GM12864 (cell line): ENCODE results near the gene CDH7.

Source experiments
- DNase-seq: peaks from one replicate; pipeline ENCODE4 v3.0.0-alpha.2; 2011; ENCODE audit warnings: low read depth
- H3K4me3 ChIP-seq: 2 replicates; pipeline ENCODE4 v1.5.1; 2011; ENCODE audit warnings: mild to moderate bottlenecking, low read depth, low read length, control low read depth
- TF ChIP-seq, protein P1 (sequence below): IDR thresholded peaks from 2 replicates; pipeline ENCODE4 v1.5.1; 2011; ENCODE audit warnings: low read depth, mild to moderate bottlenecking, moderate library complexity, low read length, control low read depth, inconsistent platforms; ENCODE audit errors: missing control alignments

Gene CDH7

DNA sequence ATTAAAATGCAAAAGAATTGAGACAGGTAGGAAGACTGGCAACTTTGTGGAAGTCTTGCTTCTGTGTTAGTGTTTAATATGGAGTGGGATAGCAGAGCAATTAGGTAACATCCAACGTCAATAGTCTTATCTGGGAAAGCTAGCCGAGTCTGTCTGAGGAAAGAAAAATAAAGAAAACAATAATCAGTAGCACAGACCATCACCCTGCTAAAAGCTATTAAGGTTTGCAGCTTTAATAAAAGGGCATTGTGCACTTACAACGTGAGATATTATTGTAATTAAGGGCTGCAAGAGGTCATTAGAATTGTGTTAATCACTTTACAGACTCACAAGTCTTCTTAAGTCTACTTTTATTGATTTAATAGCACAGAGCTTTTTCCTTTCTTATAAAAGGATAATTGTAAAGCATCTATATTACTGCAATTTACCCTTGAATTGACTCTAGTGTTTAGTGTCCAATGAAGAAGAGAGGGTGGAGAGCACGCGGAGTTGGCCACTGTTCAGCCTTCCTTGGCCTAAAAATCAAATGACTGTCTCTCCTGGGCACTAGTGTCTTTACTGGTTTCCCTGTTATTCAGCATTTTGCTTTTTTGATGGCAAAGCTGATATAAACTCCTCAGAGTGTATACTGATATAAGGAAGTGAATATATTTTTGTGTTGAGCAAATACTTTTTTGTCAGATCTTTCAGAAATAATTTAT is 2.0 kb downstream of the CDH7 start:
- no peak overlapping the region for H3K4me3 ChIP-seq
- DNase-seq = no peak
- TF ChIP-seq, protein P1, sequence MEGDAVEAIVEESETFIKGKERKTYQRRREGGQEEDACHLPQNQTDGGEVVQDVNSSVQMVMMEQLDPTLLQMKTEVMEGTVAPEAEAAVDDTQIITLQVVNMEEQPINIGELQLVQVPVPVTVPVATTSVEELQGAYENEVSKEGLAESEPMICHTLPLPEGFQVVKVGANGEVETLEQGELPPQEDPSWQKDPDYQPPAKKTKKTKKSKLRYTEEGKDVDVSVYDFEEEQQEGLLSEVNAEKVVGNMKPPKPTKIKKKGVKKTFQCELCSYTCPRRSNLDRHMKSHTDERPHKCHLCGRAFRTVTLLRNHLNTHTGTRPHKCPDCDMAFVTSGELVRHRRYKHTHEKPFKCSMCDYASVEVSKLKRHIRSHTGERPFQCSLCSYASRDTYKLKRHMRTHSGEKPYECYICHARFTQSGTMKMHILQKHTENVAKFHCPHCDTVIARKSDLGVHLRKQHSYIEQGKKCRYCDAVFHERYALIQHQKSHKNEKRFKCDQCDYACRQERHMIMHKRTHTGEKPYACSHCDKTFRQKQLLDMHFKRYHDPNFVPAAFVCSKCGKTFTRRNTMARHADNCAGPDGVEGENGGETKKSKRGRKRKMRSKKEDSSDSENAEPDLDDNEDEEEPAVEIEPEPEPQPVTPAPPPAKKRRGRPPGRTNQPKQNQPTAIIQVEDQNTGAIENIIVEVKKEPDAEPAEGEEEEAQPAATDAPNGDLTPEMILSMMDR = no peak

DNA sequence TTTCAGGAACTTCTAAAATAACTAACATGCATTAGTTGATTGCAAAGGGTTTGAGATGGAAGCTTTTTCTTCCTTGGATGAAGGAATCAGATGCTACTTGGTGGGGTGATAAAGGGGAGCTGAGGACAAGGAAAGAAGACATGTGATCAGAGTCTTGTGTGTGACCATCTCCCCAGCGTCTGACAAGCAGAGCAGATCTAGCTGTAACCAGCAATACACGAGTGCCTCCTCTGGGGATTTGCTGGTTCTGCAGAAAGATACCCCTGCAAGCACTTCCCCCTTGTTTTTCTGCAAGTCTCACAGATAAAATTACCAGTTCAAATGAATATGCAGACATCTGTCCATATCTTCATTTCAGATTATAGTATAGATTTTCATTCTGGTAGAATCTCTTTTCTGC is 2.7 kb downstream of the CDH7 start:
- no peak for DNase-seq
- H3K4me3 ChIP-seq = no peak overlapping the region
- TF ChIP-seq, protein P1 = peak; percentile 35

DNA sequence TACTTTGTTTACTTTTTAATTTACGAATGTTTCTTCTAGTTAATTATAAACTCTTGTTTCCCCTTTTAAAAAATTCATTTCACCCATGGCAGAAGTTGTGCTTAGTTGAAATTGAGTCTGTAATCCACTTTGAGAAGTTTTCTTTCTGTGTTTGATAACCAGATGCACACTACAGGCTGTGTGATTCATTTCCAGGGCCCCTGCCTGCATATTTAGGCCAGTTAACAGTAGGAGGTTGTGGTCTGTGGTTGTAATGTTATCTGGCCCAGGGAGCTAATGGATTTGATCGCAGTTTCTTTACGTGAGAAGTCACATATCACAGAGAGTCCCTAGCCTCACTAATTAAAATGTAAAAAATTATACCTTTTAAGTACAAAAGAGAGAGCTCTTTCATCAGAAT is 3.3 kb downstream of the CDH7 start:
- no peak overlapping the region for H3K4me3 ChIP-seq
- no peak for DNase-seq

DNA sequence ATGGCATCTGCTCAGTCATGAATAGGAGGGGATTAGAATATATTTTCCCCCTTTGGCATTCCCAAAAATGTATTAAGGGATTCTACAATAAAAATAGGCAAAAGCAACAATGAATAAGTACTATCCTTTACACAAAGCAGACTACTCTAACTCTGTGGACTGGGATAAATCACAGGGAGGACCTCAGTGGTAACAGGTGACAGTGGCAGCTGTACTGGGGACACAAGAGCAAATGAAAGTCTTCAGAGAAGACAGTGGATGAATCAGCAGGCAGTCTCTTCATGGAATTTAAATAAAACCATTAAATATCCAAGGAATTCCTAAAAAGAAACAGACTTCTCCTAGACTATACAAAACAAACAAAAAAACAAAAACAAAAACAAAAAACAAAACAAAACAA is 4.8 kb downstream of the CDH7 start:
- H3K4me3 ChIP-seq = no peak overlapping the region
- no peak for DNase-seq
- TF ChIP-seq, protein P1 = no peak

More for the DNA sequence above, 3.3 kb downstream of the CDH7 start:
- TF ChIP-seq, protein P1 = no peak

DNA sequence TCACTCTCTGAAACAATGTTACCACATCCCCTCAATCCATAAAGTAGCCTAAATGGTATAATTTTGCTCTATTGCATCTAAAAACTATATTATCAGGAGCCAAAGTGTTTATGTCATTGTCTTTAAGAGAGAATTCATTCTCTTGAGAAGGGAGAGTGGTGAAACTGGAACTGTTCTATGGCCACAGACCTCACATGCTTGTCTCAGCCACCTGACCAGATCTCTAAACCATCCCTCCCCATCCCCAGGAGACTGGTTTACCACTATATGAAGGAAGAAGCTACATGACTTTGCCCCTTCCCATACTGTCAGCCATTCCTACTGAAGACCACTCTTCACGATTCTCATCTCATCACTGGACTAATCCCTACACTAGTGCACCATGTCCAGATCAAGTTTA is 9.6 kb downstream of the CDH7 start:
- no peak overlapping the region for H3K4me3 ChIP-seq
- TF ChIP-seq, protein P1 = no peak
- DNase-seq = no peak

DNA sequence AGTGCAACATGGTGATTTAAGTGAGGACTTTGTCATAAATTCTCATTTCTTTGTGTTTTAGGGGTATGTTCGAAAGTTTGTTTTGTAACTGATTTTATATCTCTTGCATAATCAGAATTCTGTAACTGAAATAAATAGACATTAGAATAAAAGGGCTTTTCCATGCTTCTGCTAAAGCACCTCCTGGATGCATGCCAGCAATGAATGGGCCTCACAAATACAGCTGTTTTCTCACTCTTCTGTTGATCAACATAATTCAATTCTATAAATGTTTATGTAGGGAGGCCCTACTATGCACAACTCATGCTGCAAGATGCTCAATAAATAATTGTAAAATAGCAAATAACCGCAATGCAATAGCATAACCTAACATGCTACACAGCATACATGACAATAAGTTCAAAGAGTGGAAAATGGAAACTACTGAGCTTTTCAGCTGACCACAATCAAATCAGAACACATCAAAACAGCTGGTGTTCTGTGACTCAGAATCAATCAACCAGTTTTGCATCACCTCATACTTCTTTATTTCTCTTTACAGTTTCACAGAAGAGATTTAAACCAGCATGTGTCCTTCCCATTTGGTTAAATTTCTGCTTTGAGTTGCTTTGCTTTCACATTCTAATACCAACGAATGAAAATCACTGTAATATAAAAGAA is 11.0 kb downstream of the CDH7 start:
- DNase-seq = no peak
- H3K4me3 ChIP-seq = no peak overlapping the region
- TF ChIP-seq, protein P1 = no peak

DNA sequence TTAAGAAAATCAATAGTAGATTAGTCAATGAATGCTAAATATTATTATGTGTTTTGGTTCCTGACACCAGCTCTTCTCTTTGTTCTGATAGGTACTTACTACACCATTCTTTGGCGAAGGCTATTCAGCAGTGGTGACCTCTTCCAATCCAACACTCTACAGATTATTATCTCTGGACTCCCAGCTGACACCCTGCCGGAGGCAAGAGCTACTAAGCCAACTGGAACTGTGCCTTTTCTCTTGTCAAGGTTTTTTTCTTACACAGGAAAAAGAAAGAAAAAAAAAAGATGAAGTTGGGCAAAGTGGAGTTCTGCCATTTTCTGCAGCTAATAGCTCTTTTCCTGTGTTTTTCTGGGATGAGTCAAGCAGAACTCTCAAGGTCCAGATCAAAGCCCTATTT is 11.7 kb downstream of the CDH7 start:
- DNase-seq = no peak
- TF ChIP-seq, protein P1 = no peak
- no peak overlapping the region for H3K4me3 ChIP-seq
